Stimulated activated naive CD8-positive, alpha-beta T cell treated with anti-CD3 and anti-CD28 coated beads, Interleukin-15, Interleukin-2, amounts not matched to agents 100 ng/mL and 50 ng/mL, for 24 hours (primary cell): ENCODE data around the gene ISG15.

Experiments used
- H3K27ac Mint-ChIP-seq: one replicate; pipeline ENCODE4 v1.8.0; 2021; ENCODE audit warnings: mild to moderate bottlenecking, mixed read lengths
- H3K27me3 Mint-ChIP-seq: one replicate; pipeline ENCODE4 v1.8.0; 2021; ENCODE audit warnings: mixed read lengths
- H3K36me3 Mint-ChIP-seq: one replicate; pipeline ENCODE4 v1.8.0; 2021; ENCODE audit warnings: low read depth, mixed read lengths
- H3K4me1 Mint-ChIP-seq: one replicate; pipeline ENCODE4 v1.8.0; 2021; ENCODE audit warnings: low read depth, mixed read lengths
- H3K4me3 Mint-ChIP-seq: one replicate; pipeline ENCODE4 v1.8.0; 2021; ENCODE audit warnings: mild to moderate bottlenecking, mixed read lengths
- H3K9me3 Mint-ChIP-seq: one replicate; pipeline ENCODE4 v1.8.0; 2021; ENCODE audit warnings: mixed read lengths

ISG15 gene

DNA sequence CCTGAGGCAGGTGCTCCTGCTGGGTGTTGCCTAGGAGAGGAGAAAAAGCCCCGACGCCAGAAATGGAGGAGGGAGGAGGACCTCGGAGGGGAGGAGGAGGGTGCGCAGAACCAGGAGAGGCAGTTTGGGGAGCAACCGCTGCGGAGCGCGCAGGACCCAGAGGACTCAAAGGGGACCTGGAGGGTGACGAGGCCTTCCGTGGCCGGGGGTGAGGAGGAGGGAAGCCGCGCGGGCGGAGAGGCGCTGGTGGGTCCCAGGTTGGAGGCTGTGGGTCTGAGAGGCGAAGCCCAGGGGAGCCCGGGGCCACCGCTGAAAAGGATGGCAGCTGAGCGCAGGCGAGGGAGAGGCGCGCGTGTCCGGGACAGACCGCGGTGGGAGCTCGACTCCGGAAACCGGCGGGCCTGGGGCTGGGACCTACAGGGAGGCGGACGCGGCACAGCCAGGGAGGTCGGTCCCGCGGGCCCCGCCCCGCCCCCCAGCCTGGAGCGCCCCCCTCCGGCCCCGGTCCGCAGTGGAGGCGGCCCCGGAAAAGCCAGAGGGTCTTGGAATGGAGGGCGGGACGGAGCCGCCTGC, 45.7 kb downstream of the ISG15 start:
- Mint-ChIP-seq H3K4me3 (peak overlapping the region; percentile 82), H3K27me3 (peaks cover 22% of the 10 kb centered on the region), H3K9me3 (no peaks in the 10 kb centered on the region), H3K4me1 (peaks cover 37% of the 10 kb centered on the region), H3K36me3 (no peaks in the 10 kb centered on the region), H3K27ac (no peak overlapping the region)

DNA sequence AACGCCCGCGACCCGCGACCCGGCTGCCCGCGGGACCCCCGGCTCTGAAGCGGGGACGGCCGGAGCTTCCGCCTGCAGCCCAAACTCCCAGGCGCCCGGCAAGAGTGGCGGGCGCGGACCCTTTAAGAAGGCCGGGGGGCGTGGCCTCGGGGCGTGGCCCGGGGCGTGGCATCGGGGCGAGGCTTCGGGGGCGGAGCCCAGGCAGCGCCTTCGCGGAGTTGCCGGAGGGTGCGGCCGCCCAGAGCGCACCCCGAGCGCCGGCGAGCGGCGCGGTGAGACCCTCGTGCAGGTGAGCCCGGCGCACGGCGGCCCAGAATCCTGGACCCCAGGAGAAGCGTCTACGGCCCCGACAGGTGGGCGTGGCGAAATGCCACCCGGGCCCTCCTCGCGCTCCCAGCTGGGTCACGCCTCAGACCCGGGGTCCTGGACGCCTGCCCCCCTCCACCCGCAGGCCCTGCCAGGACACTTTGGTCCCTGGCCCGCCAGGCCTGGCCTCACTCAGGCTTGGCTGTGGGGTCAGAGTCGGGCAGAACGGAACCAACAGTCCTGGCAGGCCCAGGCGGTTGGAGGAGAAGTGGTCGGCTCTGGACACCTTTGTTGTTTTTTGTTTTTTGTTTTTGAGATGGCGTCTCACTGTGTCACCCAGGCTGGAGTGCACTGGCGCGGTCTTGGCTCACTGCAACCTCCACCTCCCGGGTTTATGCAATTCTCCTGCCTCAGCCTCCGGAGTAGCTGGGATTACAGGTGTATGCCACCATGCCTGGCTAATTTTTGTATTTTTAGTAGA, 46.4 kb downstream of the ISG15 start:
- H3K4me1 Mint-ChIP-seq = peaks cover 41% of the 10 kb centered on the region
- H3K27me3 Mint-ChIP-seq = peaks cover 22% of the 10 kb centered on the region
- H3K36me3 Mint-ChIP-seq = no peaks in the 10 kb centered on the region
- peak overlapping the region; percentile 83 for H3K4me3 Mint-ChIP-seq
- no peak overlapping the region for H3K27ac Mint-ChIP-seq
- no peaks in the 10 kb centered on the region for H3K9me3 Mint-ChIP-seq

DNA sequence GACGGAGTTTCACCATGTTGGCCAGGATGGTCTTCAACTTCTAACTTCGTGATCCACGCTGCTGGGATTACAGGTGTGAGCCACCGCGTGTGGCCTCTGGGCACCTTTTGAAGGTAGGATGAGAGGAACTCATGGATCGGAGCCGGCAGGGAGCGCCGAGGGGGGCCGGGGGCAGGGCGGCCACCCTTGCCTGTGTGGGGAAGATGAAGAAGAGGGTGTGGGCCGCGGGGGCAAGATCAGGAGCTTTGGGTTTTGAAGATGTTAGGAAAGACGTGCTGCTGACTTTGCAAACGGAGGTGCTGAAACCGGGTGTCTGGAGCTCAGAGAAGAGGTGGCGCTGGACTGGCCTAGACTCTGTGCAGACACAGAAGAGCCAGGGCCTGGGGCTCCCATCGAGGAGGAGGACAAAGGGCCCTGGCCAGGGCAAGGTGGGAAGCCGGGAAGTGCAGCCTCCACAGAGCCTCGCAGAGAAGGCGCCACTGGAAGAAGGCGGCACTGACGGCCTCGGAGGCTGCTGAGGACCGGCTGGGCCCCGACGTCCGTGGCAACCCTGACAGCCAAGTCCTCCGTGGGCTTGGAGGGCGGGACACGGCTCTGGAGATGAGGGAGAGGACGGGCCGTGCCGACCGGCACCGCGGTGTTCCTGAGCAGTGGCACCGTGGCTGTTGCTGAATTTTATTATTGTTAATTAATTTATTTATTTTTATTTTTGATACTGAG, 47.1 kb downstream of the ISG15 start:
- H3K4me1 Mint-ChIP-seq = peaks cover 44% of the 10 kb centered on the region
- H3K4me3 Mint-ChIP-seq = peak overlapping the region; percentile 83
- no peaks in the 10 kb centered on the region for H3K9me3 Mint-ChIP-seq

DNA sequence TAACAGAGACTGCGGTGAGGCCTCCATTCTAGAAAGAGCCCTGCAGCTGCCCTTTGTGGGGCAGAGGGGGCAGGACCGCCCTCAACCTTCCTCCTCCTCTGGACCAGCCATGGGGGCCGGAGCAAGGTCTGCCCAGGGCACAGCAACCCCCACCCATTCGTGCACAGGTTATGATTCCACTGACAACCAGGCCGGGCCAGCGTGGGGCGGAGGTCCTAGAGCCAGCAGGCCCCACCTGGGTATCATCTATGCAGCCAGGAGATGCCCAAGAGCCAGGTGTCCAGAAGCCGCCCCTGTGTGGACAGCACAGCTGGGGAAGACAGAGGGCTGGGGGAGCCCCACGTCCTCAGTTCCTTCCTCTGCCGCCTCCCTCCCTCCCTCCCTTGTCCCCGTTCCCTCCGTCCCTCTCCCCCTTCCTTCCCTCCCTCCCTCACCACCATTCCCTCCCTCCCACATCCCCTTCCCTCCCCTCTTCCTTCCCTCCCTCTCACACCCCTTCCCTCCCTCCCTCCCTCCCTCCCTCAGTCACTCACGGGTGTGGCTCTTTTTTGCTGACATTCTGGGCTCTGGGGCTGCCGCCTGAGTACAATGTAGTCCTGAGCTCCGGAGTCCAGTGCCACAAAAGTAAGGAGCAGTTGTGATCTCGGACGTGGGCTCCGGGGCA, 48.5 kb downstream of the ISG15 start:
- H3K27me3 Mint-ChIP-seq = peaks cover 22% of the 10 kb centered on the region
- peaks cover 51% of the 10 kb centered on the region for H3K4me1 Mint-ChIP-seq
- peak overlapping the region; percentile 36 for H3K27ac Mint-ChIP-seq
- H3K36me3 Mint-ChIP-seq = no peaks in the 10 kb centered on the region
- no peaks in the 10 kb centered on the region for H3K9me3 Mint-ChIP-seq
- peak overlapping the region; percentile 79 for H3K4me3 Mint-ChIP-seq

More for the DNA sequence above, 47.1 kb downstream of the ISG15 start:
- no peaks in the 10 kb centered on the region for H3K36me3 Mint-ChIP-seq
- H3K27me3 Mint-ChIP-seq = peaks cover 22% of the 10 kb centered on the region
- H3K27ac Mint-ChIP-seq = no peak overlapping the region

DNA sequence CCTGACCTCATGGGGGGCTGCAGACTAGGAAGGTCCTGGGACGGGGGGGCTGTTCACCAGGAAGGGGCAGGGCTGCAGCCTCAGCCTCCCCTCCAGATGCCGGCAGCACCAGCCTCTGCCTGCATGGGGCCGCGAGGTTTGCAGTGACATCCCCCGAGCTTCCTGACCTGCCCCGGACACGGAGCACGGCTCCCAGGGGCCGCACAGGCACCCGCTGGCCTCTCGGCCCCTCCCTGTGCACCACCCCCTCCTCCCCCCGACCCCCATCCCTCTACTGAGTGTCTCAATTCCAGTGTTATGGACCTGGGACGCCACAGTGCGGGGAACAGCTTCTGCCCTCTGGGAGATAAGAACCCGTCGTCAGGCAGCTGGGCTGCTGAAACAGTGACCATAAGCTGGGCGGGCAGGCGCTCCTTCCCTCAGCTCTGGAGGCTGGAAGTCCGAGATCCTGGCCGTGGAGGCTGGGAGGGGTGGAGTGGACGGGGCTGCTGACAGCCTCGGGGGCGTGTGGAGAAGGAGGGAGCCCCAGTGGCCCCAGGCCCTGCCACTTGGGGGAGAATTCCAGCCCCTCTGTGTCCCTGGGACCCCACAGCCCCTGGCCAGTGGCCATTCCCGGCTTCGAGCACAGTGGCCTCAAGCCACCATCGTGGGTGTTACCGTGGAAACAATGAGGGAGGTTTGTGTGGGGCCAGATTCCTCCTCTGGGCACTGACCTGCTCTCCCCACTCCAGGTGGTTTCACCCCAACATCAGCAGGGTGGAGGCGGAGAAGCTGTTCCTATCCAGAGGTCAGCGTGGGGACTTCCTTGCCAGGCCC, 49.3 kb downstream of the ISG15 start:
- Mint-ChIP-seq H3K4me3 (peak overlapping the region; percentile 79), H3K27ac (peak overlapping the region; percentile 75), H3K27me3 (peaks cover 18% of the 10 kb centered on the region), H3K36me3 (no peaks in the 10 kb centered on the region), H3K9me3 (no peaks in the 10 kb centered on the region), H3K4me1 (peaks cover 51% of the 10 kb centered on the region)

DNA sequence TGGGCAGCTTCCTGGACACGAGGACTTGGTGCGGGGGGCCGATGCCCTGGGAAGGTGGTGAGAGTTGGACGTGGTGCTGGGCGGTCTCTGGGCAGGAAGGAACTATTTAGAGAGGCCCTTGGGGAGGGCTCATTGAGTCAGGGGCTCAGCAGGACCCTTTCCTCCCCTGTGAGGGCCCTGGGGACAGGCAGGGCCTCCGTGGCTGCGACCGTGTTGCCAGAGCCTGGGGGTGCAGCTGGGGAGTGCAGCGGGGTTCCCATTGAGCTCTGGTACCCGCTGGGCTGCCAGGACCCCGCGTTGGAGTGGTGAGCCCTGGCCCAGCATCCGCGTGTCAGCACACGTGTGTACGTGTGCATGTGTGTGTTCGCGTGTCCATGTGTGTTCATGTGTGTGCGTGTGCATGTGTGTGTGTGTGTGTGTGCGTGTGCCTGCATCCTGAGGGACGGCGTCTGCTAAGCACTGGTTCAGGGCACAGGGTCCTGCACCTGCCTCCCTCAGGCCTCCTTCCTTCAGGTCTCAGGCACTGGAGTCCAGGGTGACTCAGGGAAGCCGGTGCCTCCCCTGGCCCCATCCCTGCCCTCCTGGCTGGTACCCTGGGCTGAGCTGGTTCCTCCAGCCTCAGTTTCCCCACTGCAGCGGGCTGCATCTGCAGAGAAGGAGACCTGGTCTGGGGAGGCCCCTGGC, 50.1 kb downstream of the ISG15 start:
- Mint-ChIP-seq H3K4me3 (peak overlapping the region; percentile 79), H3K27ac (peak overlapping the region; percentile 85), H3K4me1 (peaks cover 48% of the 10 kb centered on the region), H3K9me3 (no peaks in the 10 kb centered on the region), H3K36me3 (no peaks in the 10 kb centered on the region), H3K27me3 (peaks cover 9% of the 10 kb centered on the region)
